HG02852 (cell line): ENCODE data around the gene RPS6KB2.
A peak's percentile ranks its signal among the peaks of the same experiment; 100 is the strongest.
"Not testable (repeated sequence)": the region's sequence is repeated elsewhere in the genome, so short reads cannot be mapped to it uniquely, and the experiment has no call there.

ENCODE experiments used
- ATAC-seq: cut with Tn5 transposase; IDR thresholded peaks from one replicate; pipeline ENCODE4 v1.9.1; 2021; ENCODE audit warnings: mild to moderate bottlenecking, moderate library complexity; ENCODE audit not compliant: unreplicated experiment

Gene RPS6KB2

GRCh38 chr11:67397536-67397935 is 30.8 kb upstream of the RPS6KB2 start:
- ATAC-seq = no peak

GRCh38 chr11:67397986-67398660 is 30.2 kb upstream of the RPS6KB2 start:
- no peak for ATAC-seq

DNA sequence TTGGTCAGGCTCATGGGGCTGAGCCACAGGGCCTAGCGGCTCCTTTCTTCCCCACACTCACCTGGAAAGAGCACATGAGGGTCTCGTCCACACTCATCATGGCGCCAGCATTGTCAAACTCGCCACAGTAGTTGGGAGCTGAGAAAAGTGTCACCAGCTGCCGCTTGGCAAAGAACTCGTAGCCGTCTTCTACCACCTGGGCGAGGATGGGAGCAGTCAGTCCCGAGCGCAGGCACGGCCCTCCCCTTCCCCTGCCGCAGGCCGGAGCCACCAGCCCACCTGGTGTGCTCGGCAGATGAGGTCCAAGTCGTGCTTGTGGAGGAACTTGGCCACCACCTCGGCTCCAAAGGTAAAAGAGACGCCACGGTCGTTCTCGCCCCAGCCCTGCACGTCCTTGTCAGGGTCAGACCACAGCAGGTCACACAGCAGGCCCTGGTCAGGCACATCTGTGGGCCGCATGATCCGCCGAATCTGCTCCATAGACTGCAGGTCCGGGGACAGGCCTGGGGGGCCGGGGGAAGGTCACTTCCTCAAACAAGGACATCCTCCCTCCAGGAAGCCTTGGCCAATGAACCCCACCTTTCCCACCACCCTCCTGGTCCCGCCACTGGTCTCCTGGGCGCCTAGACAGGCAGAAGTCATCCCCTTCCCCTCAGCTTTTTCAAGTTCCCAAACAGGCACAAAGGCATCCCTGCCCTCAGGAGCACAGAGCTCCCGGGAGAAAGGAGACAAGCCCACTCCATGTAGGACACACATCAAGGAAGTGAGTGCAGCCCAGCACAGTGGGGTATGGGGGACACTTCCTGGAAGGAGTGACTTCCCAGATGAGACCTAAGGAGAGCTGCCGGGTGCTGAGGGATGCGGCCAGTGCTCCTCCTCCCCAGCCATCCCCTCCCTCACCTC is 29.4 kb upstream of the RPS6KB2 start:
- ATAC-seq = no peak

- no peak for ATAC-seq
Measured at GRCh38 chr11:67400251-67400941, 27.9 kb upstream of the RPS6KB2 start.

DNA sequence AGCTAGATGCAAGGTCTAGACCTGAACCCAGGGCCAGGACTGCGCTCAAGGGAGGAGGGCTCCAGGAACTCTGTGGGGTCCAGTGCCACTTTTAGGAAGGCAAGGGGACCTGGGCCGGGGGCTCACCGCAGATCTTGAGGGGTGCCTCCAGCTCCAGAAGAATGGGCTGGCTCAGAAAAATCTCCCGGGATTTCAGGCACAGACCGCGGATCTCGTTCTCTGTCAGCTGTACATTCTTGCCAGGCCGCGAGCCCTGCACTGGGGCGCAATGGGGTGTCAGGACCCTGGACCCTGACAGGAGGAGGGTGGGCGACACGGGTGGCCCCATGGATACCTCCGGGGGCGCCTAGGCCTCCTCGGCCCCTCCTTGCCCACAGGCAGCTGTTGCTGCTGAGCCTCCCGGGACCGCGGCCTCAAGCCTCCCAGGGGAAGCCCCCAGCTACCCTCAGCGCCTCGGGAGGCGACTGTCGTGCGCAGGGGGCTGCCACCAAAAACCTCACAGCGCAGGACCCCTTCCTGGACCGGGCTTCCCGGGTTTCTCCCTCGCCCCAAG is 27.3 kb upstream of the RPS6KB2 start:
- peak; percentile 20 for ATAC-seq

DNA sequence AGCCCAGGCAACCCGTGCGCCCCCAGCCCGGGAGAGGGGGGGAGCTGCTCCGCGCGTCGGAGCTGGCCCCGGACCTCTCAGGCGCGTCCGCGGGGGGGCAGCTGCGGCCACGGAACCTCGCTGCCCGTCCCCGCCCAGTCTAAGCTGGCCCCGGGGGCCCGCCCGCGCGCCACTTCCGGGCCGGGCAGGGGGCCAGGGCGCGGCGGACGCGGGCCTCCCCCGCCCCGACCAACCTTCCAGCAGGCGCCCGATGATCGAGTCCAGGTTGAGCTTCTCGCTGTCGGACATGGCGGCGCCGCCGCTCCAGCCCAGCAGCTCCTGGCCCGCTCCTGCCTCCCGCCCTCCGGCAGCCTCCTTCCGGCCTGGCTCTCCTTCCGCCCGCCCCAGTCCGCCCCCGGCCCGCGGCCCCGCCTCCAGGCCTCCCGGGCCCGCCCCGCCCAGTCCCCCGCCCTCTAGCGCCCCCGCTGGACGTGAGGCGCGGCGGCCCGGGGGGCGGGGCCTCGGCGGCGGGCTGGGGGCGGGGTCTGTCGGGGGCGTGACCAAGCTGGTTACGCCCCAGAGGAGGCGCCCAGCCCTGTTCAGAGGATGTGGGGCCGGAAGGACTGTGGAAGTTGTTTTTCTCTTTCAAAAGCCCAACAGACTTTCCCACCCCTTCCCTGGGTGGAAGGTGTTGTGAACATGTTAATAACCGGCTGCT is 26.7 kb upstream of the RPS6KB2 start, which contains the start of gene PPP1CA:
Gene PPP1CA (minus strand): TSS at position 364 of the 697 bp plus-strand sequence. CDS start 76 bp downstream, at position 288.
- peak; percentile 63 for ATAC-seq

GRCh38 chr11:67402192-67402839 is 26.0 kb upstream of the RPS6KB2 start:
- not testable (repeated sequence) for ATAC-seq

DNA sequence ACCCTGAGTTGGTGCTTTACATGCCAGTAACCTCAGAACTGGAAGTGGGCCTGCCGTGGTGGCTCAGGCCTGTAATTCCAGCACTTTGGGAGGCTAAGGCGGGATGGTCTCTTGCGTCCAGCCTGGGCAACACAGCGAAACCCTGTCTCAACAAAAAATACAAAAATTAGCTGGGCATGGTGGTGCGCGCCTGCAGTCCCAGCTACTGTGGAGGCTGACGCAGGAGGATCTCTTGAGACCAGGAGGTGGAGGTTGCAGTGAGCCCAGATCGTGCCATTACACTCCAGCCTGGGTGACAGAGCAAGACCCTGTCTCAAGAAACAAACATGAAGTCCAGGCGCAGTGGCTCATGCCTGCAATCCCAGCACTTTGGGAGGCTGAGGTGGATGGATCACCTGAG is 25.2 kb upstream of the RPS6KB2 start:
- not testable (repeated sequence) for ATAC-seq

DNA sequence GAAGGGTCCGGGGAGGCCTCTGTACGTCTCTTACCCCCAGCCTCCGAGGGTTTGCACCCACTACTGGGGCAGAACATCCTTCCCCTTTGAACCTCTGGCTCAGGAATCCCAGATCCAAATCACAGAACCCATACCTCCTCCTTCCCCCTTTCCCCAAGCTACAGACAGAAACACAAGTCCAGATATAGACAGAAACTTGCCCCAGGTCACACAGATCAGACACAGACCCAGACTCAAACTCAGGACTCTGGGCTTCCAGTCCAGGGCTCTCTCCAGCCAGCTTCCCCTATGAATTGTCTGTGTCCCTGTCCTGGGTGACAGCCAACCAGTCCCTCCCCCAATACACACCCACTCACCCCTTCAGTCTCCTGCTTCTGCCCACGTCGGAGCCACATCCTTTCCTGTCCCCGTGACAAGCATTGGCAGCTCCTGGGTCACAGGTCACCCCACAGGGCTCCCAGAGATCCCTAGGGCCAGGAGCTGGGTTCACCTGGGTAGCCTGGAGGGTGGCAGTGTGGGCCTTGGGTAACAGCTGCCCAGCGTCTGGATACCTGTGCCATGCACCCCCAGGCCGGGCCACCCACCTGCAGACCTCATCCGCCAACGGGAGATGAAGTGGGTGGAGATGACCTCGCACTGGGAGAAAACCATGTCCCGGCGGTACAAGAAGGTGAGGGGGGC is 23.6 kb upstream of the RPS6KB2 start:
- ATAC-seq = no peak

- ATAC-seq = no peak
Measured at GRCh38 chr11:67405196-67405567, 23.1 kb upstream of the RPS6KB2 start.

GRCh38 chr11:67405688-67406339 is 22.5 kb upstream of the RPS6KB2 start:
- no peak for ATAC-seq

DNA sequence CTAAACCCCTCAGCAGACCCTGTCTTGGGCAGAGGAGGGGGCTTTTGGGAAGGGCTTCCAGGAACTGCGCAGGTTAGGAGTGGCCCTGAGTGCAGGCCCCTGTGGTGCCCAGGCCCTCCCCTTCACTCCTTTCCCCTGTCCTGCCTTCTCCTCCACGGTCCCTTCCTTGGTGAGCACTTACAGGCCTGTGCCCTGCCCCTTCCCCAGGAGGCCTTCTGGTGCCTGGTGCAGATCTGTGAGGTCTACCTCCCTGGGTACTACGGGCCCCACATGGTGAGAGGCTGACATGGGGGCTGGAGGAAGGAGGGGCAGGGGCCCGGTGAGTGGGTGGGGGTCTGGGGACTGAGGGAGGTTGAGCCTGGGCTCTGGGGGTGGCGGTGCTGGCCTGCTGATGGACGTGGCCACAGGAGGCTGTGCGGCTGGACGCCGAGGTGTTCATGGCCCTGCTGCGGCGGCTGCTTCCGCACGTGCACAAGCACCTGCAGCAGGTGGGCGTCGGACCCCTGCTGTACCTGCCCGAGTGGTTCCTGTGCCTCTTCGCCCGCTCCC is 21.8 kb upstream of the RPS6KB2 start:
- no peak for ATAC-seq

GRCh38 chr11:67406969-67407687 is 21.2 kb upstream of the RPS6KB2 start:
- ATAC-seq = no peak

DNA sequence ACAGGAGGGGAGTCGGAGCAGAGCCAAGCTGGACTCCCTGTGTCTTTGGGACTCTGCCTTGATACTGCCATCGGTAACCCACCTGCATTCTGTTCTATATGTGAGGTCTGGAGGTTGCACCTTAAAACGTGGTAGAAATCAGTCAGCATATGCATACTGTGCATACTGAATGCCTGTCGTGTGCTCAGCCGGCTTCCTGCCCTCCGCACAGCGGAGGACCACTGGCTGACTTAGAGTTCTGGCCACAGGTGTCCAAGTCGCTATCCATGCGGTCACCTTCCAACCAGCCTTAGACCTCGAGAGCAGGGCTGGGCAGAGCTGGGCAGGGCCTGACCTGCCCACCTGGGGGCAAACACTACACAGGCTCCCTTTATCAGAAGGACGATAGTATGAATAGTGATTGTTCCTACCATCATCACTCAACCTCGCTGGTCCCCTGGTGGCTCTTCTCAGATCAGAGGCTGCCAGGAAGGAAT is 20.6 kb upstream of the RPS6KB2 start:
- ATAC-seq = no peak

DNA sequence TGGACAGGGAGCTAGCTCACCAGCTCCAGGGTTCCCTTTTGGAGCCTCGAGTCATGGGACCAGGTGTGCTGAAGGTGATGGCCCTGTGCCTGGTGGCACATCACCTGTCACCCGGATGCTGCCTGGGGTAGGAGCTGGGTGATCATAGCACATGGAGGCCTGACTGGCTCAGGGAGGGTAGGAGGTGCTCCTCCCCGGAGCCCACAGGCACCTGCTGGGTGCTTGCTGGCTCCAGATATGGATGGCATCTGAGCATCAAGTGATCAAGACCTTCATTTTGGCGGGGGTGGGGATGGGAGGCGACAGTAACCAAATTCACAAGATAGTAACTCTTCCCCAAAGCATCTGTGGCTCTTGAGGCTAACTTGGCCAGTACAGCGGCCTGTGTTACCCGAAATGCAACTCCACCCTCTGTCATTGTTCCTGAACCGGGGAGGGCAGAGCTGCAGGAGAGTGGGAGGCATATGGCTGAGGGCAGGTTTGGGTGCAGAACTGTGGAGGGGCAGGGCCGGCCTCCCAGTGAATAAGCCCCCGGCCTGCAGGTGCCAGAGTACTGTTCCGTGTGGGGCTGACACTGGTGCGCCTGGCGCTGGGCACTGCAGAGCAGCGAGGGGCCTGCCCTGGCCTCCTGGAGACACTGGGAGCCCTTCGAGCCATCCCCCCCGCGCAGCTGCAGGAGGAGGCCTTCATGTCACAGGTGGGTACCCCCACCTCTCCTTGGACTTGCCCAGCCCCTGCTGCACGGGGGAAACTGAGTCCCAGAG is 19.7 kb upstream of the RPS6KB2 start:
- ATAC-seq = peak; percentile 20

DNA sequence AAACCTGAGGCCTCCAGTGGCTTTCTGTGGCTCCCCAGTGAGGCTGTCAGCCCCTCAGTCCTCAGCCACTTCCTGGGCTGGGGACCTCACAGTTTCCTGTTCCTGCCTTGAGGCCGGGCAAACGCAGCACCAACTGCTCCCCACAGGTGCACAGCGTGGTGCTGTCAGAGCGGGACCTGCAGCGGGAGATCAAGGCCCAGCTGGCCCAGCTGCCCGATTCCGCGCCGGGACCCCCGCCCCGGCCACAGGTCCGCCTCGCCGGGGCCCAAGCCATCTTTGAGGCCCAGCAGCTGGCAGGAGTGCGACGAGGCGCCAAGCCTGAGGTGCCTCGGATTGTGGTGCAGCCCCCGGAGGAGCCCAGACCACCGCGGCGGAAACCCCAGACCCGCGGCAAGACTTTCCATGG is 19.0 kb upstream of the RPS6KB2 start:
- peak; percentile 53 for ATAC-seq

- ATAC-seq = no peak
Measured at GRCh38 chr11:67409781-67410368, 18.4 kb upstream of the RPS6KB2 start.
